ENCODE results near the gene KCNIP4. TPM values are rescaled to one million over a fixed set of nuclear protein-coding genes. Genes with fewer than 3 reads are reported as not detected.
A peak's percentile ranks its signal among the peaks of the same experiment; 100 is the strongest.

KCNIP4 gene
- total RNA-seq, 1 donor from 2014 or later = 0.53 TPM

DNA sequence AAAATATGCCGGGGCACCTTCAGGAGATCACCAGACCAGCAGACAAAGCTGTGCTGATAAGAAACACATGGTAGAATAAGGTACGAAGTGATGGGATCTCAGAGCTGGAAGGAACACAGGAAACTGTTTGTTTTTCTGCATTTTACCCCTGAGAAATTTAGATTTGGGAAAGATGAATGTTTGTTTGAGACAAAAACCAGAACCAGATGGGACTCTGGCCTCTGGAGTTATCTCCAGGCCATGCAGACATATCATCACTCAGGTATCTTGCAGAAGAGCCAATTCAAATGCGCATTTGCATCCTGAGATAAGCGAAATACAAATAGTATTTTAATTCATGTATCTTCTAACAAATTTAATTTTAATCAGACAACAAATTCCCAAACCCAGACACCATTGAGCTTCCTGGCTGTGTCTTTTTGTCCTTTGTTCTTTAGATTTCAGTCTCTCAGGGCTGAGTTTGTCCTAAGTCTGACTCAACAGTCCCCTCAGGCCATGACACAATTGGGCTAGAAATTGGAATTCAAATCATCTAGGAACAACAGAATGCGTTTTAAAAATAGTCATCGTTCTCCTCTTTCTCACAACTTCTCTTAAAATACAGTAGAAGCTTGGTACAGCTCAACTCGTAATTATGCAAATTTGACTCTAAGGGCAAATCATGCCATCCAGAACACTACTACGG, 1089.3 kb downstream of the KCNIP4 start:
- Histone ChIP-seq H3K27me3 (ENCODE audit: control insufficient read depth, insufficient read depth, low read length) (no peaks in the 10 kb centered on the region), H3K4me3 (ENCODE audit: low read depth, low read length) (no peak overlapping the region), H3K36me3 (ENCODE audit: control insufficient read depth, insufficient read depth, low read length) (no peaks in the 10 kb centered on the region)
- FAIRE-seq (no peak), DNase-seq (ENCODE audit: low read depth) (no peak)
- TF ChIP-seq, protein P1, sequence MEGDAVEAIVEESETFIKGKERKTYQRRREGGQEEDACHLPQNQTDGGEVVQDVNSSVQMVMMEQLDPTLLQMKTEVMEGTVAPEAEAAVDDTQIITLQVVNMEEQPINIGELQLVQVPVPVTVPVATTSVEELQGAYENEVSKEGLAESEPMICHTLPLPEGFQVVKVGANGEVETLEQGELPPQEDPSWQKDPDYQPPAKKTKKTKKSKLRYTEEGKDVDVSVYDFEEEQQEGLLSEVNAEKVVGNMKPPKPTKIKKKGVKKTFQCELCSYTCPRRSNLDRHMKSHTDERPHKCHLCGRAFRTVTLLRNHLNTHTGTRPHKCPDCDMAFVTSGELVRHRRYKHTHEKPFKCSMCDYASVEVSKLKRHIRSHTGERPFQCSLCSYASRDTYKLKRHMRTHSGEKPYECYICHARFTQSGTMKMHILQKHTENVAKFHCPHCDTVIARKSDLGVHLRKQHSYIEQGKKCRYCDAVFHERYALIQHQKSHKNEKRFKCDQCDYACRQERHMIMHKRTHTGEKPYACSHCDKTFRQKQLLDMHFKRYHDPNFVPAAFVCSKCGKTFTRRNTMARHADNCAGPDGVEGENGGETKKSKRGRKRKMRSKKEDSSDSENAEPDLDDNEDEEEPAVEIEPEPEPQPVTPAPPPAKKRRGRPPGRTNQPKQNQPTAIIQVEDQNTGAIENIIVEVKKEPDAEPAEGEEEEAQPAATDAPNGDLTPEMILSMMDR (IDR thresholded peaks at IDR 0.05; ENCODE audit: insufficient read depth, low read length, severe bottlenecking) = no peak

DNA sequence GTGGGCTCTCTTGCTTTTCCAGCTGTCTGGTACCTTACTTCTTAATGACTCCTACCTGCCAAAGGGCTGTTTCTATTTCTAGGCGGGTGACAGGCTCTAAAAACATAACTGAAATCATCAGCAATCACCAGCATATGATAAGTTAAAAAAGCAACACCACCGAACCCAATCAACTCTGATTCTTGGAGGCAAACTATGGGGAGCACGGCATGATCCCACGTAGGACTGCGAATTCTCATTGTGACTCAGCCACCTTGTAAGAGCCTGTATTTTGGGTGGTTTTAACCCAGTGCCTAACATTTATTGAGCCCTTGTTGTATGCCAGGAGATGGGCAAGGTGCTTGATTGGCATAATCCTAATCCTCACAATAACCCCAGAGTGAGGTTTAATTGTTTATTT, 1091.5 kb downstream of the KCNIP4 start:
- TF ChIP-seq, protein P1 (IDR thresholded peaks at IDR 0.05; ENCODE audit: insufficient read depth, low read length, severe bottlenecking) = no peak
- Histone ChIP-seq H3K36me3 (ENCODE audit: control insufficient read depth, insufficient read depth, low read length) (no peaks in the 10 kb centered on the region), H3K4me3 (ENCODE audit: low read depth, low read length) (no peak overlapping the region), H3K27me3 (ENCODE audit: control insufficient read depth, insufficient read depth, low read length) (no peaks in the 10 kb centered on the region)
- FAIRE-seq (no peak), DNase-seq (ENCODE audit: low read depth) (no peak)

- TF ChIP-seq, protein P1 (IDR thresholded peaks at IDR 0.05; ENCODE audit: insufficient read depth, low read length, severe bottlenecking) = no peak
- FAIRE-seq (no peak), DNase-seq (ENCODE audit: low read depth) (peak; percentile 81)
- Histone ChIP-seq H3K27me3 (ENCODE audit: control insufficient read depth, insufficient read depth, low read length) (no peaks in the 10 kb centered on the region), H3K36me3 (ENCODE audit: control insufficient read depth, insufficient read depth, low read length) (no peaks in the 10 kb centered on the region), H3K4me3 (ENCODE audit: low read depth, low read length) (no peak overlapping the region)
Observed at GRCh38 chr4:20847124-20847747, 1101.3 kb downstream of the KCNIP4 start.

DNA sequence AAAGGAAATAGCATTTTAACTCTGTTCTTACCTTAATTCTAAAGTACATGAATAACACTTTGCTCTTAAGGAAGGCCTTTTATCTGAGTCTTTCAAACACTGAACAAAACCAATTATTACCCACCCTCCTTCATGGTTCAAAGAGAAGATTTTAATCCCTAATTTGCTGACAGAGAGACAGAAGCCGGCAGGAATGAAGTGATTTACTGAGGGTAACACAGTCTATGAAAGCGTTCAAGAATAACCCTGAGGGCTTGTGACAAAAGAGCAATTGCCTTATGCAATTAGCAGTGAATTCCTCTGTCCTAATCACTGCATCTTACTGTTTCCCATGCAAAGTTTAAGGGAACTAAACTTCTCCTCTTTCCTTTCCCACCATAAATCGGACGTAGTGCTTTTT, 1104.3 kb downstream of the KCNIP4 start:
- Histone ChIP-seq H3K4me3 (ENCODE audit: low read depth, low read length) (no peak overlapping the region), H3K36me3 (ENCODE audit: control insufficient read depth, insufficient read depth, low read length) (no peaks in the 10 kb centered on the region), H3K27me3 (ENCODE audit: control insufficient read depth, insufficient read depth, low read length) (no peaks in the 10 kb centered on the region)
- no peak for FAIRE-seq
- TF ChIP-seq, protein P1 (IDR thresholded peaks at IDR 0.05; ENCODE audit: insufficient read depth, low read length, severe bottlenecking) = no peak
- no peak for DNase-seq (ENCODE audit: low read depth)

- TF ChIP-seq, protein P1 (IDR thresholded peaks at IDR 0.05; ENCODE audit: insufficient read depth, low read length, severe bottlenecking) = no peak
- no peaks in the 10 kb centered on the region for H3K27me3 ChIP-seq (ENCODE audit: control insufficient read depth, insufficient read depth, low read length)
- no peaks in the 10 kb centered on the region for H3K36me3 ChIP-seq (ENCODE audit: control insufficient read depth, insufficient read depth, low read length)
- peak; percentile 70 for DNase-seq (ENCODE audit: low read depth)
- FAIRE-seq = no peak
- no peak overlapping the region for H3K4me3 ChIP-seq (ENCODE audit: low read depth, low read length)
Observed at GRCh38 chr4:20840648-20841190, 1107.9 kb downstream of the KCNIP4 start.

Measured in bronchial epithelial cell (primary cell).